ENCODE results near the gene DAB2.

DNA sequence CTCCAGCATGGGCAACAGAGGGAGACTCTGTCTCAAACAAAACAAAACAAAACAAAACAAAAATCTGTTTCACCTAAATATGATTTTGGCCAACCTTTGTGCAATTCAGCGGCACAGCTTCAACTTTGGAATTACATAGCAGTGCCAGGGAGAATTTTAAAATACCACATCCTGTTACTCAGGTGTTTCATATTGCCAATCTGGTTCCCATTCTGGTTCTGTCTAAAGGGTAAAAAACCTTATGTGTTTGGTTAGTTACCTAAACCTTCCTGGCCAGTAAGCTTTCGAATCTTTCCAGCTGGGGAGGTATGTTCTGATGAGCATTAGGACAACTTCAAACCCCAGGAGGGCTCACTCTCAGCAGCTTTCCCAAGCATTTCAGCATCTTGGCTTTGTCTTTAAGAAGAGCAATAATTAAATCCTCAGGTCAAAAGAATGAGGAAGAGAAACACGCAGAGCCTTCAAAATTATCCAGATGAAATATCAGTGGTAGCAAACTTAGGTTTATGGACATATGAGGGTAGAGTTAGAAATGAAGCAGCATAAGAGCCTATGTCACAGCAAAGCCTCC, 2.7 kb downstream of the DAB2 start:
- TF ChIP-seq, protein P1, sequence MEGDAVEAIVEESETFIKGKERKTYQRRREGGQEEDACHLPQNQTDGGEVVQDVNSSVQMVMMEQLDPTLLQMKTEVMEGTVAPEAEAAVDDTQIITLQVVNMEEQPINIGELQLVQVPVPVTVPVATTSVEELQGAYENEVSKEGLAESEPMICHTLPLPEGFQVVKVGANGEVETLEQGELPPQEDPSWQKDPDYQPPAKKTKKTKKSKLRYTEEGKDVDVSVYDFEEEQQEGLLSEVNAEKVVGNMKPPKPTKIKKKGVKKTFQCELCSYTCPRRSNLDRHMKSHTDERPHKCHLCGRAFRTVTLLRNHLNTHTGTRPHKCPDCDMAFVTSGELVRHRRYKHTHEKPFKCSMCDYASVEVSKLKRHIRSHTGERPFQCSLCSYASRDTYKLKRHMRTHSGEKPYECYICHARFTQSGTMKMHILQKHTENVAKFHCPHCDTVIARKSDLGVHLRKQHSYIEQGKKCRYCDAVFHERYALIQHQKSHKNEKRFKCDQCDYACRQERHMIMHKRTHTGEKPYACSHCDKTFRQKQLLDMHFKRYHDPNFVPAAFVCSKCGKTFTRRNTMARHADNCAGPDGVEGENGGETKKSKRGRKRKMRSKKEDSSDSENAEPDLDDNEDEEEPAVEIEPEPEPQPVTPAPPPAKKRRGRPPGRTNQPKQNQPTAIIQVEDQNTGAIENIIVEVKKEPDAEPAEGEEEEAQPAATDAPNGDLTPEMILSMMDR (conservative IDR thresholded peaks at IDR 0.05; ENCODE audit: low read length) = no peak
- no peak for TF ChIP-seq EZH2phosphoT487 (IDR thresholded peaks at IDR 0.05; ENCODE audit: borderline replicate concordance, low read depth, low read length)
